Natural killer cell (primary cell): ENCODE data around the gene CCDC85C. TPM values are rescaled to one million over a fixed set of nuclear protein-coding genes. Genes with fewer than 3 reads are reported as not detected.

ENCODE experiments used
- ATAC-seq, 3 donors: fragments of 150-1000 bp in 2 of 3; fragments of 200-7000 bp in 1 of 3; cut with Tn5 transposase; 1 replicate in 1 of 3; 2 replicates in 2 of 3; pipeline ENCODE4 v1.10.0; 2021; ENCODE audit warnings: mild to moderate bottlenecking in 2 of 3, moderate library complexity in 2 of 3
- DNase-seq, 2 donors: peaks; one replicate each; pipeline versions ENCODE4 v3.0.0 to v3.0.0-alpha.2; 2013 to 2021; ENCODE audit warnings: mixed read lengths in 1 of 2
- H3K27ac ChIP-seq: one replicate; pipeline ENCODE4 v1.5.1; 2013; ENCODE audit warnings: mild to moderate bottlenecking, low read length
- H3K27me3 ChIP-seq: one replicate; pipeline ENCODE4 v1.6.1; 2013; ENCODE audit warnings: low read length; ENCODE audit not compliant: control insufficient read depth, insufficient read depth
- H3K36me3 ChIP-seq: one replicate; pipeline ENCODE4 v1.6.1; 2013; ENCODE audit warnings: low read length; ENCODE audit not compliant: control insufficient read depth, insufficient read depth
- H3K4me1 ChIP-seq: one replicate; pipeline ENCODE4 v1.6.1; 2013; ENCODE audit warnings: low read length; ENCODE audit not compliant: control insufficient read depth, insufficient read depth
- H3K4me3 ChIP-seq: one replicate; pipeline ENCODE4 v1.5.1; 2013; ENCODE audit warnings: low read length
- H3K9me3 ChIP-seq: one replicate; pipeline ENCODE4 v1.6.1; 2013; ENCODE audit warnings: low read length; ENCODE audit not compliant: control insufficient read depth, insufficient read depth
- H3K27ac Mint-ChIP-seq, 2 donors: one replicate each; pipeline ENCODE4 v1.8.0; 2022; ENCODE audit warnings: mild to moderate bottlenecking in 2 of 2, mixed read lengths in 2 of 2, moderate library complexity in 1 of 2
- H3K27me3 Mint-ChIP-seq, 2 donors: one replicate each; pipeline ENCODE4 v1.8.0; 2022; ENCODE audit warnings: low read depth in 2 of 2, mixed read lengths in 2 of 2
- H3K36me3 Mint-ChIP-seq: one replicate; pipeline ENCODE4 v1.8.0; 2022; ENCODE audit warnings: mixed read lengths
- H3K4me1 Mint-ChIP-seq, 2 donors: one replicate each; pipeline ENCODE4 v1.8.0; 2022; ENCODE audit warnings: mixed read lengths in 2 of 2
- H3K4me3 Mint-ChIP-seq: one replicate; pipeline ENCODE4 v1.8.0; 2022; ENCODE audit warnings: mild to moderate bottlenecking, moderate library complexity, mixed read lengths
- H3K9me3 Mint-ChIP-seq, 2 donors: one replicate each; pipeline ENCODE4 v1.8.0; 2022; ENCODE audit warnings: mixed read lengths in 2 of 2
- CTCF ChIP-seq: fragments of 200-600 bp; IDR thresholded peaks from one replicate; pipeline ENCODE4 v1.8.0; 2022; ENCODE audit warnings: antibody characterized with exemption
- WGBS: methylation state at CpG from one replicate; pipeline ENCODE4 v1.1.7; 2013; ENCODE audit warnings: missing lambda C conversion rate; ENCODE audit not compliant: insufficient coverage; 5-methylcytosine and 5-hydroxymethylcytosine counted together
- intact Hi-C: fragments of 100-400 bp; cut with micrococcal nuclease; formaldehyde crosslinking; loops from one replicate; pipeline ENCODE4 v1.14.2; 2022
- total RNA-seq, 4 donors: library from RNA; stranded (reverse); fragments of 120-200 nt in 1 of 4; gene quantifications; one replicate each; pipeline versions ENCODE4 v1.2.3 to v1.2.4, GENCODE V29; 2013 to 2022

Gene CCDC85C
- total RNA-seq, 3 donors from 2014 or later (not counting 1 experiment from before 2014, with no cell fraction given) = 0.73 to 4.3 (median 2.8) TPM

- no peaks in the 10 kb centered on the region for H3K9me3 Mint-ChIP-seq
- intact Hi-C loops = no loop called here
- H3K4me1 Mint-ChIP-seq = no peaks in the 10 kb centered on the region
- TF ChIP-seq CTCF = no peak
- Histone ChIP-seq H3K4me1 (no peaks in the 10 kb centered on the region), H3K36me3 (no peaks in the 10 kb centered on the region), H3K27me3 (no peaks in the 10 kb centered on the region), H3K27ac (no peak overlapping the region), H3K9me3 (no peaks in the 10 kb centered on the region), H3K4me3 (no peak overlapping the region)
- no peak for DNase-seq
- H3K4me3 Mint-ChIP-seq = no peak overlapping the region
- WGBS = 83% methylated on average over 2 of the region's 4 CpGs
- no peak for ATAC-seq
- no peak overlapping the region for H3K27ac Mint-ChIP-seq
- no peaks in the 10 kb centered on the region for H3K36me3 Mint-ChIP-seq
- H3K27me3 Mint-ChIP-seq = peaks cover 0 to 10% of the 10 kb centered on the region in 2 donors
Observed at GRCh38 chr14:99565383-99565782, 38.6 kb downstream of the CCDC85C start.

- intact Hi-C loops = no loop called here
- Mint-ChIP-seq H3K9me3 (no peaks in the 10 kb centered on the region), H3K36me3 (no peaks in the 10 kb centered on the region), H3K4me3 (no peak overlapping the region), H3K27me3 (peaks cover 0 to 10% of the 10 kb centered on the region in 2 donors), H3K4me1 (no peaks in the 10 kb centered on the region), H3K27ac (no peak overlapping the region)
- Histone ChIP-seq H3K27me3 (no peaks in the 10 kb centered on the region), H3K27ac (no peak overlapping the region), H3K36me3 (no peaks in the 10 kb centered on the region), H3K4me1 (no peaks in the 10 kb centered on the region), H3K4me3 (no peak overlapping the region), H3K9me3 (no peaks in the 10 kb centered on the region)
- 91% methylated on average over 14 of the region's 14 CpGs for WGBS
- ATAC-seq (no peak), DNase-seq (no peak)
- no peak for TF ChIP-seq CTCF
Observed at GRCh38 chr14:99564926-99565259, 39.1 kb downstream of the CCDC85C start.

- H3K36me3 Mint-ChIP-seq = no peaks in the 10 kb centered on the region
- no peak overlapping the region for H3K4me3 Mint-ChIP-seq
- H3K4me1 Mint-ChIP-seq = no peaks in the 10 kb centered on the region
- H3K27me3 Mint-ChIP-seq = peaks cover 0 to 10% of the 10 kb centered on the region in 2 donors
- no peak overlapping the region for H3K27ac ChIP-seq
- DNase-seq (no peak), ATAC-seq (no peak)
- H3K27me3 ChIP-seq = no peaks in the 10 kb centered on the region
- no peaks in the 10 kb centered on the region for H3K9me3 ChIP-seq
- TF ChIP-seq CTCF = no peak
- H3K27ac Mint-ChIP-seq = no peak overlapping the region
- no peak overlapping the region for H3K4me3 ChIP-seq
- H3K9me3 Mint-ChIP-seq = no peaks in the 10 kb centered on the region
- no peaks in the 10 kb centered on the region for H3K36me3 ChIP-seq
- H3K4me1 ChIP-seq = no peaks in the 10 kb centered on the region
- intact Hi-C loops = no loop called here
- 74% methylated on average over 11 of the region's 11 CpGs for WGBS
Observed at GRCh38 chr14:99564256-99564925, 39.6 kb downstream of the CCDC85C start.

- H3K4me3 ChIP-seq = no peak overlapping the region
- no peaks in the 10 kb centered on the region for H3K27me3 ChIP-seq
- intact Hi-C loops = no loop called here
- TF ChIP-seq CTCF = no peak
- no peaks in the 10 kb centered on the region for H3K9me3 Mint-ChIP-seq
- H3K27ac ChIP-seq = no peak overlapping the region
- no peak for ATAC-seq
- no peaks in the 10 kb centered on the region for H3K4me1 ChIP-seq
- H3K36me3 ChIP-seq = no peaks in the 10 kb centered on the region
- H3K9me3 ChIP-seq = no peaks in the 10 kb centered on the region
- H3K4me1 Mint-ChIP-seq = no peaks in the 10 kb centered on the region
- WGBS = 70% methylated on average over 6 of the region's 6 CpGs
- no peak overlapping the region for H3K27ac Mint-ChIP-seq
- no peak for DNase-seq
- peaks cover 0 to 10% of the 10 kb centered on the region in 2 donors for H3K27me3 Mint-ChIP-seq
- H3K36me3 Mint-ChIP-seq = no peaks in the 10 kb centered on the region
- no peak overlapping the region for H3K4me3 Mint-ChIP-seq
Observed at GRCh38 chr14:99563749-99564129, 40.3 kb downstream of the CCDC85C start.
